Esophagus muscularis mucosa (tissue), 4 donors: ENCODE results near the gene GRM5. TPM values are rescaled to one million over a fixed set of nuclear protein-coding genes. Genes with fewer than 3 reads are reported as not detected.

Experiments
- DNase-seq: peaks from one replicate; pipeline ENCODE4 v3.0.0-alpha.2; 2017; ENCODE audit errors: extremely low spot score
- H3K27ac ChIP-seq, 4 donors: fragments of 200-600 bp; sonication (generic); replicated peaks in 1 of 4; 1 replicate in 3 of 4; 2 replicates in 1 of 4; pipeline ENCODE4 v1.5.1; 2016 to 2019; ENCODE audit warnings: mild to moderate bottlenecking in 1 of 4
- H3K27me3 ChIP-seq, 4 donors: fragments of 200-600 bp; sonication (generic); one replicate each; pipeline versions ENCODE4 v1.5.1 to v1.6.0; 2016 to 2019
- H3K36me3 ChIP-seq, 4 donors: fragments of 200-600 bp; sonication (generic); one replicate each; pipeline ENCODE4 v1.5.1; 2016 to 2019
- H3K4me1 ChIP-seq, 4 donors: fragments of 200-600 bp; sonication (generic); one replicate each; pipeline ENCODE4 v1.5.1; 2016 to 2019
- H3K4me3 ChIP-seq, 4 donors: fragments of 200-600 bp; sonication (generic); 1 replicate in 2 of 4; 2 replicates in 2 of 4; pipeline ENCODE4 v1.5.1; 2016 to 2019; ENCODE audit warnings: mild to moderate bottlenecking in 4 of 4, moderate library complexity in 1 of 4
- H3K9me3 ChIP-seq, 4 donors: fragments of 200-600 bp; sonication (generic); 1 replicate in 3 of 4; 2 replicates in 1 of 4; pipeline ENCODE4 v1.5.1; 2016 to 2019
- EP300 ChIP-seq: sonication (generic); formaldehyde crosslinking; IDR thresholded peaks from one replicate; pipeline ENCODE4 v1.6.1; 2017; ENCODE audit warnings: antibody characterized with exemption
- POLR2A ChIP-seq: fragments of 450-650 bp; IDR thresholded peaks from one replicate; pipeline ENCODE4 v1.6.1; 2017; ENCODE audit warnings: antibody characterized with exemption, moderate library complexity, mild to moderate bottlenecking, low read depth
- POLR2AphosphoS5 ChIP-seq, 2 donors: sonication (generic); formaldehyde crosslinking; IDR thresholded peaks; one replicate each; pipeline ENCODE4 v1.6.1; 2017; ENCODE audit warnings: antibody characterized with exemption in 2 of 2
- WGBS: methylation state at CpG from one replicate; pipeline ENCODE4 v1.1.5; 2018; 5-methylcytosine and 5-hydroxymethylcytosine counted together
- intact Hi-C: fragments of 100-400 bp; cut with DNase I; formaldehyde crosslinking; loops from one replicate; pipeline ENCODE4 v1.15.1; 2023
- total RNA-seq, 4 donors: library from RNA; depleted of rRNA; stranded (reverse); fragments of >200 nt; gene quantifications; one replicate each; pipeline versions ENCODE4 v1.1.0 to v1.2.1, GENCODE V29; 2016
- TF ChIP-seq, protein P1 (sequence below), 3 experiments: fragments of 200-600 bp in 2 of 3; fragments of 450-650 bp in 1 of 3; sonication (generic) in 2 of 3; IDR thresholded peaks; one replicate each; pipeline ENCODE4 v1.5.1; 2017 to 2019; ENCODE audit warnings: antibody characterized with exemption in 3 of 3, mild to moderate bottlenecking in 2 of 3, moderate library complexity in 1 of 3

The GRM5 gene
- total RNA-seq, 4 donors from 2014 or later, result not detected

DNA sequence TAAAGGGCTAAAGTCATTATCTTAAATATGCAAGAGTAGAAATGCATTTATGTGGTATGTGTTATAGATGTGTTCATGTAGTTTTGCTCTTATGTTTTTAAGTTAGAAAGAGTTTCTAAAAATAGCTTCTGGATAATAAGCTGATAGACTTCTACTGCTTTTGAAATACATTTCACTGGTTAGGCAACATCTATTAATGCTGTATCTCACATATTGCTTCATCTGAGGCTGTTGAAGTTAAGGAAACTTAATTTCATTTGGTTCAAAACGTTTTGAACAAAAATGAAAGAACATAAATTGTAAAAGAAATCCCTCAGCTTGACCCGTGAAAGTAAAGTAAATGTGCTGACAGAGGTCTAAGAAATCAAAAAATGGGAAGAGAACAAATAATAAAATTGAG lies 564.2 kb downstream of the GRM5 start:
- Histone ChIP-seq H3K4me1 (no peaks in the 10 kb centered on the region), H3K9me3 (no peaks in the 10 kb centered on the region), H3K27ac (no peak overlapping the region), H3K36me3 (no peaks in the 10 kb centered on the region), H3K27me3 (no peaks in the 10 kb centered on the region), H3K4me3 (no peak overlapping the region)
- no peak for DNase-seq
- 51% methylated on average over 2 of the region's 2 CpGs for WGBS
- TF ChIP-seq POLR2A (no peak), POLR2AphosphoS5 (IDR thresholded peaks at IDR 0.05) (no peak), EP300 (no peak)
- TF ChIP-seq, protein P1, sequence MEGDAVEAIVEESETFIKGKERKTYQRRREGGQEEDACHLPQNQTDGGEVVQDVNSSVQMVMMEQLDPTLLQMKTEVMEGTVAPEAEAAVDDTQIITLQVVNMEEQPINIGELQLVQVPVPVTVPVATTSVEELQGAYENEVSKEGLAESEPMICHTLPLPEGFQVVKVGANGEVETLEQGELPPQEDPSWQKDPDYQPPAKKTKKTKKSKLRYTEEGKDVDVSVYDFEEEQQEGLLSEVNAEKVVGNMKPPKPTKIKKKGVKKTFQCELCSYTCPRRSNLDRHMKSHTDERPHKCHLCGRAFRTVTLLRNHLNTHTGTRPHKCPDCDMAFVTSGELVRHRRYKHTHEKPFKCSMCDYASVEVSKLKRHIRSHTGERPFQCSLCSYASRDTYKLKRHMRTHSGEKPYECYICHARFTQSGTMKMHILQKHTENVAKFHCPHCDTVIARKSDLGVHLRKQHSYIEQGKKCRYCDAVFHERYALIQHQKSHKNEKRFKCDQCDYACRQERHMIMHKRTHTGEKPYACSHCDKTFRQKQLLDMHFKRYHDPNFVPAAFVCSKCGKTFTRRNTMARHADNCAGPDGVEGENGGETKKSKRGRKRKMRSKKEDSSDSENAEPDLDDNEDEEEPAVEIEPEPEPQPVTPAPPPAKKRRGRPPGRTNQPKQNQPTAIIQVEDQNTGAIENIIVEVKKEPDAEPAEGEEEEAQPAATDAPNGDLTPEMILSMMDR (IDR thresholded peaks at IDR 0.05), result no peak
- intact Hi-C loops, result no loop called here

DNA sequence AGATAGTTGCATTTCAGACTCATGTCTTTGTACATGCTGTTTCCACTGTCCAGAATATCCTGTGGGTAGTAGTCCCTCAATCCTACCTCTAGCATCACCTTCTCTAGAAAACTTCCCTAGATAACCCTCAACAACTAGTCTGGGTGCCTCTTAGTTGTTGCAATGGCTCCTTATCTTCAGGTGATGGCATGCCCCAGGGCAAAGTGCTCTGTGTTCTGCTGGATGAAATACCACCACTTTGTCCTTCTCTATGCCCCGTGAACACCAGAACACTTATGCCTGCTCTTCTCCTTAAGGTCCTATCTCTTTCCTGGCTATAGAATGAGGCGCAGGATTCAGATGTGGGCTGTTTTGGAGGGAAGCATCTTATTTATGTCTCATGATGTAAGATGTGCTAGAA lies 569.9 kb downstream of the GRM5 start:
- Histone ChIP-seq H3K9me3 (no peaks in the 10 kb centered on the region), H3K27ac (no peak overlapping the region), H3K4me3 (no peak overlapping the region), H3K4me1 (no peaks in the 10 kb centered on the region), H3K36me3 (no peaks in the 10 kb centered on the region), H3K27me3 (no peaks in the 10 kb centered on the region)
- 74% methylated on average over 2 of the region's 2 CpGs for WGBS
- no peak for DNase-seq
- TF ChIP-seq POLR2AphosphoS5 (IDR thresholded peaks at IDR 0.05), result no peak
- no peak for TF ChIP-seq POLR2A
- intact Hi-C loops, result no loop called here

DNA sequence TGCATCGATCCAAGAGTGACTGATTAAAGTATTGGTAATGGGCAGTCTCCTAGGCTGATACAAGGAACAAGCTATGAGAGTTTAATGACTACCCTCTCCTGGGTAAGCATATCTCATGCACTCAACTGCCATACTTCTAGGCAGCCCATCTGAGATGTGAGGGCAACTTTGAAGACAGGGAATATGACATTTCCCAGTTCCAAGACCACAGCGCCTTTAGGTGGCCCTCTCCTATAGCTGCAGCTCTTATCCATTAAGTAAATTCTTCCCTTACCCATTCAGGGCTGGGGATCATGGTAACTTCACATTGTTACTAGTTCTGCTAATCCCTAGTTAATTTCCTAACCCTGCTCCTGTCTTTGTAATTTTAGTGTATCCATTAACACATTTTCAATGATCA lies 570.9 kb downstream of the GRM5 start:
- no peak for DNase-seq
- TF ChIP-seq, protein P1 (IDR thresholded peaks at IDR 0.05), result no peak
- TF ChIP-seq POLR2AphosphoS5 (IDR thresholded peaks at IDR 0.05) (no peak), EP300 (no peak)
- Histone ChIP-seq H3K36me3 (no peaks in the 10 kb centered on the region), H3K9me3 (no peaks in the 10 kb centered on the region), H3K4me3 (no peak overlapping the region), H3K27me3 (no peaks in the 10 kb centered on the region), H3K27ac (no peak overlapping the region), H3K4me1 (no peaks in the 10 kb centered on the region)
- intact Hi-C loops, result no loop called here
- WGBS, result 91% methylated on average over 2 of the region's 2 CpGs

DNA sequence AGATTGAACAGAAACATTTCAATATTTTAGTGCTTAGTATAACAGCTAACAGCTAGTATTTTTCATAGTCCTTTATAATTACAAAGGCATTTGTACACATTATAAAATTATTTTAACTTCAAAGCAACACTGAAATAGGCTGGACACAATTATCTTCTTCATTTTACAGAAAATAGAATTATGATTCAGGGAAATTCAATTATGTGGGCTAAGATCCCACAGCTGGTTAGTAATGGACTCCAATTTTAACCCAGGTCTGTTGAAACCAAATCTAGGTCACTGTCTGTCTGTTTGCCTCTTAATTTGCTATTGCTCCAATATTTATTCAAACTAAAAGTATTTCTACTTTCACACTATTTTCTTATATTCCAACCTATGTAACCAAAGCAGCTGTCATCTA lies 574.1 kb downstream of the GRM5 start:
- Histone ChIP-seq H3K4me3 (no peak overlapping the region), H3K4me1 (no peaks in the 10 kb centered on the region), H3K36me3 (no peaks in the 10 kb centered on the region), H3K27ac (no peak overlapping the region), H3K27me3 (no peaks in the 10 kb centered on the region), H3K9me3 (no peaks in the 10 kb centered on the region)
- TF ChIP-seq, protein P1 (IDR thresholded peaks at IDR 0.05), result no peak
- TF ChIP-seq POLR2AphosphoS5 (IDR thresholded peaks at IDR 0.05) (no peak), EP300 (no peak), POLR2A (no peak)
- no peak for DNase-seq
- intact Hi-C loops, result no loop called here

DNA sequence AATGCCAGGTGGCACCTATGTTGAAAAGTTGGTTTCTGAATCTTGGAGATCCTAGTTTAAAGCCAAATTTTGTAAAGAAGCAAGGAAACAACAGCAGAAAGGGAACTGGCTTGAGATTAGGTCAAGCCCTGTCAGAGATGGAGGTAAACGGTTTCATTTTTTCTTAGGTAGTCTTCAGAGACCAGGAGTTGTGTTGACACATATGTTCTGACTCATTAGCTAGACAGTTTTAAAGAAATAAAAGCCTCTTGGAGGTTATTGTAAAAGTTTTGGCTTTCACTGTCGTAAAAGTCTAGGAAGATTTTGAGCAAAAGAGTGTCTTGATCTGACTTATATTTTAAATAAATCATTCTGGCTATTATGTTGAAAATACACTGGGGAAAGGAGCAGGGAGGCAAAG lies 576.8 kb downstream of the GRM5 start:
- TF ChIP-seq EP300, result no peak
- no peak for TF ChIP-seq POLR2AphosphoS5 (IDR thresholded peaks at IDR 0.05)
- no peak for TF ChIP-seq POLR2A
- TF ChIP-seq, protein P1 (IDR thresholded peaks at IDR 0.05), result no peak
- no peaks in the 10 kb centered on the region for H3K27me3 ChIP-seq
- H3K4me3 ChIP-seq, result no peak overlapping the region
- intact Hi-C loops, result no loop called here
- no peak for DNase-seq
- 80% methylated on average over 2 of the region's 2 CpGs for WGBS
- no peaks in the 10 kb centered on the region for H3K9me3 ChIP-seq
- no peak overlapping the region for H3K27ac ChIP-seq
- H3K36me3 ChIP-seq, result no peaks in the 10 kb centered on the region
- no peaks in the 10 kb centered on the region for H3K4me1 ChIP-seq
